MCF 10A (cell line): Measurements from ENCODE around the gene ZMYM4. TPM values are rescaled to one million over a fixed set of nuclear protein-coding genes. Genes with fewer than 3 reads are reported as not detected.

Experiments used
- BruUV-seq: library from RNA; stranded (reverse); fragments of 400-500 nt; replicated peaks from 2 replicates; lab custom pipeline; 2021; lab: Mats Ljungman, UMichigan
- CTCF ChIA-PET: fragments of 300-600 bp; sonication (Branson Sonifier 250); formaldehyde crosslinking; extraction: SDS; loops from one replicate; lab custom pipeline; 2021; ENCODE audit warnings: antibody characterized with exemption, inconsistent platforms; lab: Yijun Ruan, JAX
- POLR2A ChIA-PET: fragments of 300-600, 350-650 bp; sonication (Branson Sonifier 250); formaldehyde crosslinking; extraction: SDS; loops from one replicate; lab custom pipeline; 2020; ENCODE audit warnings: antibody characterized with exemption, inconsistent platforms; lab: Yijun Ruan, JAX
- DNase-seq: peaks from one replicate; pipeline ENCODE4 v3.0.0-alpha.2; 2018; ENCODE audit not compliant: unreplicated experiment
- H3K27ac Mint-ChIP-seq: one replicate; pipeline ENCODE4 v1.8.0; 2022; ENCODE audit warnings: mild to moderate bottlenecking, low read depth, mixed read lengths; ENCODE audit not compliant: unreplicated experiment
- H3K27me3 Mint-ChIP-seq: one replicate; pipeline ENCODE4 v1.8.0; 2022; ENCODE audit warnings: mixed read lengths; ENCODE audit not compliant: insufficient read depth, unreplicated experiment
- H3K36me3 Mint-ChIP-seq: one replicate; pipeline ENCODE4 v1.8.0; 2022; ENCODE audit warnings: mild to moderate bottlenecking, moderate library complexity, mixed read lengths; ENCODE audit not compliant: insufficient read depth, unreplicated experiment
- H3K4me1 Mint-ChIP-seq: one replicate; pipeline ENCODE4 v1.8.0; 2022; ENCODE audit warnings: mixed read lengths; ENCODE audit not compliant: insufficient read depth, unreplicated experiment
- H3K4me3 Mint-ChIP-seq: one replicate; pipeline ENCODE4 v1.8.0; 2022; ENCODE audit warnings: mild to moderate bottlenecking, moderate library complexity, mixed read lengths; ENCODE audit not compliant: unreplicated experiment
- H3K9me3 Mint-ChIP-seq: one replicate; pipeline ENCODE4 v1.8.0; 2022; ENCODE audit warnings: mixed read lengths; ENCODE audit not compliant: unreplicated experiment
- CTCF ChIP-seq: fragments of 200-600 bp; IDR thresholded peaks from one replicate; pipeline ENCODE4 v1.8.0; 2022; ENCODE audit warnings: antibody characterized with exemption, mild to moderate bottlenecking; ENCODE audit not compliant: unreplicated experiment
- intact Hi-C: fragments of 100-400 bp; cut with micrococcal nuclease; formaldehyde crosslinking; loops from 2 replicates; pipeline ENCODE4 v1.14.1; 2022
- total RNA-seq: library from RNA; stranded (reverse); gene quantifications from 2 replicates; pipeline ENCODE4 v1.2.3, GENCODE V29; 2022

ZMYM4 gene
- total RNA-seq, 1 experiment from 2014 or later: 62.0 TPM

- no peak for TF ChIP-seq CTCF
- Mint-ChIP-seq H3K27ac (no peak overlapping the region), H3K9me3 (no peaks in the 10 kb centered on the region), H3K4me1 (peaks cover 12% of the 10 kb centered on the region), H3K4me3 (no peak overlapping the region), H3K36me3 (peaks cover 15% of the 10 kb centered on the region), H3K27me3 (no peaks in the 10 kb centered on the region)
- BruUV-seq: no TSS peak
- ChIA-PET POLR2A (no interaction called here), CTCF (no interaction called here)
- intact Hi-C loops: no loop called here
- no peak for DNase-seq
Observed at GRCh38 chr1:35274197-35274596, 5.7 kb downstream of the ZMYM4 start.

GRCh38 chr1:35278886-35279554 is 10.5 kb downstream of the ZMYM4 start:
- no peak for TF ChIP-seq CTCF
- intact Hi-C loops: no loop called here
- H3K27me3 Mint-ChIP-seq: no peaks in the 10 kb centered on the region
- peaks cover 14% of the 10 kb centered on the region for H3K4me1 Mint-ChIP-seq
- H3K9me3 Mint-ChIP-seq: no peaks in the 10 kb centered on the region
- no peak overlapping the region for H3K4me3 Mint-ChIP-seq
- POLR2A ChIA-PET: interaction anchor here (1.0 to 1.5 kb wide), 2 partner anchors 9 to 491 kb away, joined by 3 to 5 read pairs; partner anchors contain the start of gene CLSPN
- peaks cover 27% of the 10 kb centered on the region for H3K36me3 Mint-ChIP-seq
- H3K27ac Mint-ChIP-seq: no peak overlapping the region
- BruUV-seq: no TSS peak
- CTCF ChIA-PET: no interaction called here
- DNase-seq: peak; percentile 16

GRCh38 chr1:35279555-35279904 is 11.0 kb downstream of the ZMYM4 start:
- H3K4me3 Mint-ChIP-seq: no peak overlapping the region
- H3K27ac Mint-ChIP-seq: no peak overlapping the region
- POLR2A ChIA-PET: interaction anchor here (1.0 kb wide), 1 partner anchor 10 kb away, joined by 3 read pairs; no protein-coding TSS in a partner anchor
- peaks cover 32% of the 10 kb centered on the region for H3K36me3 Mint-ChIP-seq
- CTCF ChIA-PET: no interaction called here
- BruUV-seq: no TSS peak
- H3K4me1 Mint-ChIP-seq: peaks cover 14% of the 10 kb centered on the region
- H3K27me3 Mint-ChIP-seq: no peaks in the 10 kb centered on the region
- no peaks in the 10 kb centered on the region for H3K9me3 Mint-ChIP-seq
- intact Hi-C loops: no loop called here
- no peak for TF ChIP-seq CTCF
- no peak for DNase-seq

- BruUV-seq: no TSS peak
- no peak for DNase-seq
- H3K27me3 Mint-ChIP-seq: no peaks in the 10 kb centered on the region
- TF ChIP-seq CTCF: no peak
- CTCF ChIA-PET: interaction anchor here (0.7 kb wide), 1 partner anchor 228 kb away, joined by 4 read pairs; no protein-coding TSS in a partner anchor
- no peak overlapping the region for H3K4me3 Mint-ChIP-seq
- POLR2A ChIA-PET: no interaction called here
- peaks cover 14% of the 10 kb centered on the region for H3K4me1 Mint-ChIP-seq
- H3K9me3 Mint-ChIP-seq: no peaks in the 10 kb centered on the region
- intact Hi-C loops: no loop called here
- H3K36me3 Mint-ChIP-seq: peaks cover 37% of the 10 kb centered on the region
- H3K27ac Mint-ChIP-seq: no peak overlapping the region
Observed at GRCh38 chr1:35280006-35280405, 11.5 kb downstream of the ZMYM4 start.
